CD14-positive monocyte (primary cell): ENCODE data around the gene GMEB2. TPM values are rescaled to one million over a fixed set of nuclear protein-coding genes. Genes with fewer than 3 reads are reported as not detected.
A peak's percentile ranks its signal among the peaks of the same experiment; 100 is the strongest.

Experiments used
- DNase-seq, 3 donors: peaks; one replicate each; pipeline ENCODE4 v3.0.0-alpha.2; 2011 to 2022
- H2AFZ ChIP-seq: 2 replicates; pipeline ENCODE4 v1.6.0; 2012; ENCODE audit warnings: mild to moderate bottlenecking, low read depth, low read length, inconsistent platforms; ENCODE audit not compliant: insufficient read depth, poor library complexity, severe bottlenecking
- H3K27ac ChIP-seq, 2 donors: 1 replicate in 1 of 2; 2 replicates in 1 of 2; pipeline ENCODE4 v1.5.1; 2012 to 2013; ENCODE audit warnings: low read length in 2 of 2, control low read depth in 1 of 2, inconsistent platforms in 1 of 2, low read depth in 1 of 2, mild to moderate bottlenecking in 1 of 2
- H3K27me3 ChIP-seq, 2 donors: one replicate each; pipeline versions ENCODE4 v1.6.0 to v1.6.1; 2011 to 2013; ENCODE audit warnings: low read length in 2 of 2; ENCODE audit not compliant: control insufficient read depth in 2 of 2, insufficient read depth in 2 of 2
- H3K36me3 ChIP-seq, 2 donors: replicated peaks in 1 of 2; 1 replicate in 1 of 2; 2 replicates in 1 of 2; pipeline versions ENCODE4 v1.5.1 to v1.6.1; 2012 to 2013; ENCODE audit warnings: low read length in 2 of 2, control low read depth in 1 of 2, inconsistent platforms in 1 of 2, mild to moderate bottlenecking in 1 of 2; ENCODE audit not compliant: insufficient read depth in 2 of 2, control insufficient read depth in 1 of 2
- H3K4me1 ChIP-seq, 2 donors: 1 replicate in 1 of 2; 2 replicates in 1 of 2; pipeline versions ENCODE4 v1.5.1 to v1.6.1; 2012 to 2013; ENCODE audit warnings: low read length in 2 of 2, control low read depth in 1 of 2, inconsistent platforms in 1 of 2, mild to moderate bottlenecking in 1 of 2, moderate library complexity in 1 of 2; ENCODE audit not compliant: insufficient read depth in 2 of 2, control insufficient read depth in 1 of 2
- H3K4me2 ChIP-seq: replicated peaks from 2 replicates; pipeline ENCODE3; 2012; ENCODE audit warnings: low read length, moderate library complexity, mild to moderate bottlenecking; ENCODE audit not compliant: poor library complexity, severe bottlenecking; ENCODE audit errors: extremely low read depth
- H3K4me3 ChIP-seq, 3 experiments: fragments of 200-600 bp in 1 of 3; sonication (generic) in 1 of 3; replicated peaks in 1 of 3; 1 replicate in 2 of 3; 2 replicates in 1 of 3; pipeline ENCODE4 v1.5.1; 2011 to 2013; ENCODE audit warnings: low read length in 3 of 3, mild to moderate bottlenecking in 3 of 3, control low read depth in 2 of 3, low read depth in 2 of 3, inconsistent platforms in 1 of 3, moderate library complexity in 1 of 3
- H3K79me2 ChIP-seq: 2 replicates; pipeline ENCODE4 v1.6.0; 2012; ENCODE audit warnings: mild to moderate bottlenecking, control low read depth, inconsistent platforms, low read length, moderate library complexity; ENCODE audit not compliant: insufficient read depth
- H3K9ac ChIP-seq: 2 replicates; pipeline ENCODE4 v1.6.0; 2017; ENCODE audit warnings: low read length, mild to moderate bottlenecking; ENCODE audit not compliant: insufficient read depth, poor library complexity, severe bottlenecking
- H3K9me3 ChIP-seq, 2 donors: replicated peaks in 1 of 2; 1 replicate in 1 of 2; 2 replicates in 1 of 2; pipeline versions ENCODE4 v1.5.1 to v1.6.1; 2012 to 2013; ENCODE audit warnings: low read length in 2 of 2, control low read depth in 1 of 2; ENCODE audit not compliant: control insufficient read depth in 1 of 2, insufficient read depth in 1 of 2
- H4K20me1 ChIP-seq: 2 replicates; pipeline ENCODE4 v1.6.0; 2012; ENCODE audit warnings: mild to moderate bottlenecking, low read length, control low read depth, moderate library complexity; ENCODE audit not compliant: insufficient read depth
- H3K27ac Mint-ChIP-seq, 7 donors: one replicate each; pipeline ENCODE4 v1.8.0; 2020; ENCODE audit warnings: mild to moderate bottlenecking in 7 of 7, mixed read lengths in 7 of 7, moderate library complexity in 6 of 7, inconsistent platforms in 2 of 7
- H3K27me3 Mint-ChIP-seq, 3 donors: one replicate each; pipeline ENCODE4 v1.8.0; 2021 to 2022; ENCODE audit warnings: low read depth in 3 of 3, mild to moderate bottlenecking in 3 of 3, mixed read lengths in 3 of 3, moderate library complexity in 3 of 3, inconsistent platforms in 1 of 3
- H3K36me3 Mint-ChIP-seq, 2 donors: one replicate each; pipeline ENCODE4 v1.8.0; 2020; ENCODE audit warnings: mixed read lengths in 2 of 2, inconsistent platforms in 1 of 2, mild to moderate bottlenecking in 1 of 2
- H3K4me1 Mint-ChIP-seq: one replicate; pipeline ENCODE4 v1.8.0; 2020; ENCODE audit warnings: mild to moderate bottlenecking, mixed read lengths
- H3K4me3 Mint-ChIP-seq, 2 donors: one replicate each; pipeline ENCODE4 v1.8.0; 2020; ENCODE audit warnings: mild to moderate bottlenecking in 2 of 2, mixed read lengths in 2 of 2, moderate library complexity in 1 of 2
- H3K9me3 Mint-ChIP-seq, 7 donors: one replicate each; pipeline ENCODE4 v1.8.0; 2020 to 2022; ENCODE audit warnings: mixed read lengths in 7 of 7, mild to moderate bottlenecking in 6 of 7, moderate library complexity in 6 of 7, inconsistent platforms in 2 of 7
- WGBS: methylation state at CpG from one replicate; pipeline ENCODE4 v1.1.5; 2013; ENCODE audit warnings: missing lambda C conversion rate; ENCODE audit not compliant: insufficient coverage; 5-methylcytosine and 5-hydroxymethylcytosine counted together
- intact Hi-C, 2 donors: fragments of 100-400 bp; cut with micrococcal nuclease; formaldehyde crosslinking; loops; one replicate each; pipeline versions ENCODE4 v1.15.0 to v1.15.1; 2023
- polyA plus RNA-seq, 3 donors: library from polyadenylated mRNA; depleted of rRNA in 1 of 3; unstranded in 2 of 3; stranded (reverse) in 1 of 3; fragments of 300-500 nt in 2 of 3; fragments of >200 nt in 1 of 3; fragmentation: Illumina TruSeq in 2 of 3; gene quantifications; 1 replicate in 2 of 3; 2 replicates in 1 of 3; pipeline ENCODE4 v1.2.3, GENCODE V29; 2012 to 2021
- TF ChIP-seq, protein P1 (sequence below): fragments of 200-600 bp; IDR thresholded peaks from one replicate; pipeline ENCODE4 v1.8.0; 2022; ENCODE audit warnings: antibody characterized with exemption, mild to moderate bottlenecking

The GMEB2 gene
- polyA plus RNA-seq, 3 donors: 2.7 to 11.7 (median 3.8) TPM

DNA sequence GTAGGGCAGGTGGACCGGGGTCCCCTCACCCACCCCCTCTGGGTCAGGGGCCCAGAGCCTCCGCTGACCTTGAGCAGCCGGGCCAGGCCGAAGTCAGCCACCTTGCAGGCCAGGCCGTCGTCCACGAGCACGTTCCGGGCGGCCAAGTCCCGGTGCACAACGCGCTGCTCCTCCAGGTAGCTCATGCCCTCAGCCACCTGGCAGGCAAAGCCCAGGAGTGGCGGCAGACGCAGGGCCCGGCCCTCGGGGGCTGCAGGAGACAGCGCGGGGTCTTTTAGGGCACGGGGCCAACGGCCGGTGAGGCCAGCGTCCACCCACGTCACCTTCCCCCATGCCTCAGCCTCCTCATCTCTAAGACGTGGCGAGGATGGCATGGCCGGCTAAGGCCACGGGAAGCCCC is 85.5 kb downstream of the GMEB2 start:
- Histone ChIP-seq H4K20me1 (no peaks in the 10 kb centered on the region), H3K27me3 (peaks cover 0 to 33% of the 10 kb centered on the region in 2 donors), H2AFZ (no peak overlapping the region), H3K9ac (no peak overlapping the region), H3K27ac (no peak overlapping the region), H3K9me3 (no peaks in the 10 kb centered on the region), H3K4me2 (no peak overlapping the region), H3K79me2 (no peaks in the 10 kb centered on the region), H3K4me1 (peaks cover 20 to 25% of the 10 kb centered on the region in 2 donors), H3K4me3 (no peak overlapping the region), H3K36me3 (no peaks in the 10 kb centered on the region)
- Mint-ChIP-seq H3K4me3 (no peak overlapping the region), H3K9me3 (peaks cover 0 to 1% (median 0%) of the 10 kb centered on the region in 7 donors), H3K27ac (no peak overlapping the region), H3K36me3 (peaks cover 0 to under 1% of the 10 kb centered on the region in 2 donors), H3K27me3 (peaks cover 11 to 37% (median 13%) of the 10 kb centered on the region in 3 donors), H3K4me1 (peaks cover 16% of the 10 kb centered on the region)
- DNase-seq: no peak
- 96% methylated on average over 25 of the region's 28 CpGs for WGBS
- intact Hi-C loops: no loop called here
- TF ChIP-seq, protein P1, sequence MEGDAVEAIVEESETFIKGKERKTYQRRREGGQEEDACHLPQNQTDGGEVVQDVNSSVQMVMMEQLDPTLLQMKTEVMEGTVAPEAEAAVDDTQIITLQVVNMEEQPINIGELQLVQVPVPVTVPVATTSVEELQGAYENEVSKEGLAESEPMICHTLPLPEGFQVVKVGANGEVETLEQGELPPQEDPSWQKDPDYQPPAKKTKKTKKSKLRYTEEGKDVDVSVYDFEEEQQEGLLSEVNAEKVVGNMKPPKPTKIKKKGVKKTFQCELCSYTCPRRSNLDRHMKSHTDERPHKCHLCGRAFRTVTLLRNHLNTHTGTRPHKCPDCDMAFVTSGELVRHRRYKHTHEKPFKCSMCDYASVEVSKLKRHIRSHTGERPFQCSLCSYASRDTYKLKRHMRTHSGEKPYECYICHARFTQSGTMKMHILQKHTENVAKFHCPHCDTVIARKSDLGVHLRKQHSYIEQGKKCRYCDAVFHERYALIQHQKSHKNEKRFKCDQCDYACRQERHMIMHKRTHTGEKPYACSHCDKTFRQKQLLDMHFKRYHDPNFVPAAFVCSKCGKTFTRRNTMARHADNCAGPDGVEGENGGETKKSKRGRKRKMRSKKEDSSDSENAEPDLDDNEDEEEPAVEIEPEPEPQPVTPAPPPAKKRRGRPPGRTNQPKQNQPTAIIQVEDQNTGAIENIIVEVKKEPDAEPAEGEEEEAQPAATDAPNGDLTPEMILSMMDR: no peak

DNA sequence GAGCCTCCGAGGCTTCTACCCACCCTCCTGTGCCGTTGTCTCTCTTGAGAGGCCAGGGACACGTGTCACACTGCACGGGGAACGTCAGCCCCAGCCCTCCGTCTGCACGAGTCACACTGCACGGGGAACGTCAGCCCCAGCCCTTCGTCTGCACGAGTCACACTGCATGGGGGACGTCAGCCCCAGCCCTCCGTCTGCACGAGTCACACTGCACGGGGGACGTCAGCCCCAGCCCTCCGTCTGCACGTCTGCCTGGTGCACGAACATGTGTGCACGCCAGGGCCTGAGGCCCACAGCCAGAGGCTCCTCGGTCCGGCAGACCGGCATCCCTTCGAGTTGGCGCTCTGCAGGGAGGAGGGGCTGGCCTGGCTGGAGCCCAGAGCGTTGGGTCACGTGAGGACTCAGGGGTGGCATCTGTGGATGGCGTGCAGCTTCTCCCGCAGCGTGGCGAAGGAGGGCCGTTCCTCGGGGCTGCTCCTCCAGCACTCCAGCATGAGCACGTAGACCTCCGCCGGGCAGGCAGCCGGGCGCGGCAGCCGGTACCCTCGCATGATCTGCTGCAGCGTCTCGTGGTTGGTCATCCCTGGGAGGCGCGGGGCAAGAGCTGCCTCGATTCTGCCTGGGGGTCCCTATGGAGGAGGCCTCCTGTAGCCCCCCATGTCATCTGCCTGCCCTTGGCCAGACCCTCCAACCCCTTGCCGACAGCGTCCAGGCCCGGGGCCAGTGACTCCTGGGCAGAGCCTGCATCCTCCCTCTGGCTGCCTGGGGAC is 86.3 kb downstream of the GMEB2 start:
- Histone ChIP-seq H4K20me1 (no peaks in the 10 kb centered on the region), H2AFZ (no peak overlapping the region), H3K27ac (no peak overlapping the region), H3K27me3 (peaks cover 0 to 29% of the 10 kb centered on the region in 2 donors), H3K9me3 (no peaks in the 10 kb centered on the region), H3K4me3 (no peak overlapping the region), H3K4me2 (no peak overlapping the region), H3K9ac (no peak overlapping the region), H3K4me1 (peaks cover 23 to 28% of the 10 kb centered on the region in 2 donors), H3K79me2 (no peaks in the 10 kb centered on the region), H3K36me3 (no peaks in the 10 kb centered on the region)
- Mint-ChIP-seq H3K4me1 (peaks cover 18% of the 10 kb centered on the region), H3K36me3 (peaks cover 0 to 2% of the 10 kb centered on the region in 2 donors), H3K27ac (no peak overlapping the region), H3K27me3 (peaks cover 11 to 33% (median 13%) of the 10 kb centered on the region in 3 donors), H3K4me3 (peak overlapping the region in 1 of 2 donors; percentile 48), H3K9me3 (peaks cover 0 to 1% (median 0%) of the 10 kb centered on the region in 7 donors)
- peak in 2 of 3 donors; percentile 24 to 36 for DNase-seq
- whole genome bisulfite sequencing: 82% methylated on average over 49 of the region's 49 CpGs
- intact Hi-C loops: no loop called here
- TF ChIP-seq, protein P1: no peak
